Upper lobe of right lung (tissue), 1 donor: Measurements from ENCODE around the gene OR5H14. TPM values are rescaled to one million over a fixed set of nuclear protein-coding genes. Genes with fewer than 3 reads are reported as not detected.
"Not testable (repeated sequence)": the region's sequence is repeated elsewhere in the genome, so short reads cannot be mapped to it uniquely, and the experiment has no call there.

Experiments used
- ATAC-seq: fragments of 200-7000 bp; cut with Tn5 transposase; one replicate; pipeline ENCODE4 v1.9.1; 2020; ENCODE audit warnings: mild to moderate bottlenecking, moderate library complexity
- DNase-seq: peaks from one replicate; pipeline ENCODE4 v3.0.0-alpha.2; 2020
- H3K27ac ChIP-seq: fragments of 200-600 bp; one replicate; pipeline ENCODE4 v1.8.0; 2022
- H3K27me3 ChIP-seq: fragments of 200-600 bp; one replicate; pipeline ENCODE4 v1.8.0; 2022; ENCODE audit warnings: mild to moderate bottlenecking
- H3K36me3 ChIP-seq: fragments of 200-600 bp; one replicate; pipeline ENCODE4 v1.8.0; 2022
- H3K4me1 ChIP-seq: fragments of 200-600 bp; one replicate; pipeline ENCODE4 v1.8.0; 2022
- H3K4me3 ChIP-seq: fragments of 200-600 bp; one replicate; pipeline ENCODE4 v1.8.0; 2022; ENCODE audit warnings: mild to moderate bottlenecking
- H3K9me3 ChIP-seq: fragments of 200-600 bp; one replicate; pipeline ENCODE4 v1.8.0; 2022
- CTCF ChIP-seq: fragments of 200-600 bp; IDR thresholded peaks from one replicate; pipeline ENCODE4 v1.8.0; 2022; ENCODE audit warnings: antibody characterized with exemption
- intact Hi-C: fragments of 100-400 bp; cut with DNase I; formaldehyde crosslinking; loops from one replicate; pipeline ENCODE4 v1.11.0; 2022
- total RNA-seq: library from RNA; stranded (reverse); fragmentation: NEBNext Ultra II Directional; extraction: Animal tissue kit (Norgen Biotek cat#: 25700); gene quantifications from one replicate; pipeline ENCODE4 v1.2.1, GENCODE V29; 2021
- donor health status: DM: no; HTN: yes; CAD: no; lungs with severe emphysema.

OR5H14 gene
- total RNA-seq, 1 donor from 2014 or later: not detected

DNA sequence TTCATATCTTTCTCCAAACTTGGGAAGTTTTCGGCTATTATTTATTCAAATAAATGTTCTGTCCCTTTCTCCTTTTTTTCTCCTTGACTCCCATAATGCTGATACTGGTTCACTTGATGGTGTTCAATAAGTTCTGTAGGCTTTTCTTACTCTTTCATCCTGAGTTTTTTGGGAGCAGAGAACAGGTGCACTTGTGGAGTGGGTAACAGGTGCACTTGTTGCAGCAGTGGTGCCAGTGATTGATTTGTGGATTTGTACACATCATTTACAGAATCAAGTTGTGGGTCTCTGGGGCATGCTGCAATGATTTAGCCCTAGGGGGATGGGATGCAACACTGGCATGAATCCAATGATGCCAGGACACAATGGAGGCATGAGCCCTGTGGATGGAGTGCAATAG lies 31.6 kb upstream of the OR5H14 start:
- no peaks in the 10 kb centered on the region for H3K9me3 ChIP-seq
- no peak for DNase-seq
- no peak overlapping the region for H3K27ac ChIP-seq
- H3K4me1 ChIP-seq: no peaks in the 10 kb centered on the region
- H3K4me3 ChIP-seq: no peak overlapping the region
- no peaks in the 10 kb centered on the region for H3K36me3 ChIP-seq
- no peaks in the 10 kb centered on the region for H3K27me3 ChIP-seq
- no peak for ATAC-seq
- TF ChIP-seq CTCF: no peak
- intact Hi-C loops: no loop called here

DNA sequence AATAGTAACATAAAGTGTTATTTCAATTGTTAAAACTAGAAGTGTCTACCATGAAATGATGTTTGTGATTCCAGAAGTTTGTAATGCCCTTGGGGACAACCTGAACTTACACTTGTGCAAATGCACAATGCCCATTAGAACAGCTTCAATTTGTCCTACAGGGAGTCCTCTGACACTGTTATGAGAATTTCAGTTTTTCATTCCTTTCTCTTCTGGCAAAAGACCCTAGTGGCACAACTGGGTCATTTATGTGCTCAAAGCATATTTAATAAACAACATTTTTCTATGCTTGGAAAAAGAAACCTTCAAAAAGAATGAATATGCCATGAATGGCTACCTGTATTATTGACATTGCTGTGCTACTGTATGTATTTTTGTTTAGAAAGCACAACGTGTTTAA lies 16.9 kb upstream of the OR5H14 start, which contains the start of gene OR5H1:
Gene OR5H1, plus strand, starts transcription at position 301 of the 400 bp plus-strand sequence. CDS start 1,977 bp downstream, outside the sequence.
- intact Hi-C loops: no loop called here
- H3K4me3 ChIP-seq: no peak within 1 kb of the TSS
- H3K27me3 ChIP-seq: no peaks in the 10 kb centered on the region
- ATAC-seq: no peak
- no peaks in the 10 kb centered on the region for H3K9me3 ChIP-seq
- DNase-seq: no peak
- no peaks in the 10 kb centered on the region for H3K36me3 ChIP-seq
- H3K27ac ChIP-seq: no peak within 1 kb of the TSS
- H3K4me1 ChIP-seq: no peaks in the 10 kb centered on the region
- TF ChIP-seq CTCF: no peak

DNA sequence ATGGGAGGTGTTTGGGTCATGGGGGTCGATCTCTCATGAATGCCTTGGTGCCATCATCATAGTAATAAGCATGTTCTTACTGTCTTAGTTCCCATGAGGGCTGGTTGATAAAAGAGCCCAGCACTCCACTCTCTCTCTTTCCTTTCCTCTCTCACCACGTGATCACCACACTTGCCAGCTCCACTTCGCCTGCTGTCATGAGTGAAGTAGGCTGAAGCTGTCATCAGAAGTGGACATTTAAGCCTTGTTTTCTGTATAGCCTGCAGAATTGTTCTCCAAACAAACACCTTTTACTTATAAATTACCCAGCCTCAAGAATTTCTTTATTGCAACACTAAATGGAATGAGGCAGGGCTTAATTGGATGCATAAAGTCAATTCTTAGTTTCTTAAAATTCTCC lies 10.6 kb upstream of the OR5H14 start:
- no peaks in the 10 kb centered on the region for H3K9me3 ChIP-seq
- H3K27ac ChIP-seq: no peak overlapping the region
- H3K4me1 ChIP-seq: no peaks in the 10 kb centered on the region
- ATAC-seq (no peak), DNase-seq (no peak)
- H3K4me3 ChIP-seq: no peak overlapping the region
- no peaks in the 10 kb centered on the region for H3K36me3 ChIP-seq
- no peak for TF ChIP-seq CTCF
- no peaks in the 10 kb centered on the region for H3K27me3 ChIP-seq
- intact Hi-C loops: no loop called here

- ATAC-seq, H3K36me3 ChIP-seq, H3K4me1 ChIP-seq, H3K27me3 ChIP-seq, H3K27ac ChIP-seq, H3K4me3 ChIP-seq, intact Hi-C loops, H3K9me3 ChIP-seq, DNase-seq: not testable (repeated sequence)
Observed at GRCh38 chr3:98137826-98138557, 9.3 kb upstream of the OR5H14 start.

DNA sequence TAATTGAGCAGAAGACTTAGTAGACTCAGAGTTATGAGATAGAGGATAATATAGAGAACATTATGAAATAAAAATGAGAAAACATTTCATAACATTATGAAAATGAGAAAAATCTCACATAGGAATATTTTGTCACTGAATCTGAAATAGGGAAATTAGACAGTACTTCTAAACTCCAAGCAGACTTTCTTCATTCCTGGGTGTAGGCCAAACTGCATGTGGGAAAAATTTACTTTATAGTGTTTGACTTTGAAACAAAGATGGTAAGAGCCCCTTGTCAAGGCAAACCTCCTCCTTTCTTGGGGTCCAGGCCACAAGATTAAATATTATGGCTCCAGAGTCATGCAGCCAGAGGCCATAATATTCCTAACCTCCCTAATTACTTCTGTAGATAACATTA lies 6.7 kb upstream of the OR5H14 start:
- no peak for DNase-seq
- H3K9me3 ChIP-seq: no peaks in the 10 kb centered on the region
- intact Hi-C loops: no loop called here
- no peaks in the 10 kb centered on the region for H3K36me3 ChIP-seq
- no peak overlapping the region for H3K27ac ChIP-seq
- no peak overlapping the region for H3K4me3 ChIP-seq
- H3K4me1 ChIP-seq: no peaks in the 10 kb centered on the region
- no peak for TF ChIP-seq CTCF
- ATAC-seq: no peak
- no peaks in the 10 kb centered on the region for H3K27me3 ChIP-seq

DNA sequence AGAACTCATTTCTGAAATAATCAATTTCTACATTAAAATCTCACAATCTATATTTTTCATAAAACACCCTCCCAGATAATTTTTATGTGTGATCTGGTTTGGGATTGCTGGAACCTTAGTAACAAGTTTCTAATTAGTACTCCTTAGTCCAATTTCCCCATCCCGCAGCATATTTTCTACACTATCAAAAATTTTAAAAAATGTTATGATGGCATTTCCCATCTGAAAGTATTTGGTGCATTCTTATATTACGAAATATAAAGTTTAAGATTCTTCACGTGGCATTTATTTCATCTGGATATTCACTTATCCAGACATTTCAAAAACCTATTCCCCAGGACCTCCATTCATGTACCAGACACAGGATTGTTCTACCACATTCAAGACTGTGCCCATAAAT lies 1.5 kb downstream of the OR5H14 start:
- Histone ChIP-seq H3K4me3 (no peak overlapping the region), H3K36me3 (no peaks in the 10 kb centered on the region), H3K9me3 (no peaks in the 10 kb centered on the region), H3K27ac (no peak overlapping the region), H3K27me3 (no peaks in the 10 kb centered on the region), H3K4me1 (no peaks in the 10 kb centered on the region)
- no peak for TF ChIP-seq CTCF
- ATAC-seq (no peak), DNase-seq (no peak)
- intact Hi-C loops: no loop called here

GRCh38 chr3:98149456-98149855 lies 2.2 kb downstream of the OR5H14 start:
- H3K4me3 ChIP-seq, H3K4me1 ChIP-seq, DNase-seq, H3K36me3 ChIP-seq, ATAC-seq, H3K27ac ChIP-seq, intact Hi-C loops, H3K27me3 ChIP-seq, H3K9me3 ChIP-seq: not testable (repeated sequence)
